Common myeloid progenitor, CD34-positive (primary cell): ENCODE results near the gene FCN1.

Experiments used
- CTCF ChIA-PET: fragments of 350-600 bp; sonication (Branson Sonifier 250); formaldehyde crosslinking; loops from one replicate; lab custom pipeline; 2021; ENCODE audit warnings: antibody characterized with exemption; lab: Charles Lee
- POLR2A ChIA-PET: fragments of 350-600 bp; sonication (Branson Sonifier 250); formaldehyde crosslinking; loops from one replicate; lab custom pipeline; 2021; ENCODE audit warnings: antibody characterized with exemption; lab: Charles Lee
- DNase-seq, 3 donors: peaks; one replicate each; pipeline versions ENCODE4 v3.0.0 to v3.0.0-alpha.2; 2013
- H3K27ac ChIP-seq, 2 experiments: 1 replicate in 1 of 2; 2 replicates in 1 of 2; pipeline ENCODE4 v1.7.0; 2013; ENCODE audit warnings: inconsistent platforms in 2 of 2, low read length in 2 of 2, mild to moderate bottlenecking in 2 of 2, low read depth in 1 of 2, moderate library complexity in 1 of 2; ENCODE audit not compliant: severe bottlenecking in 2 of 2, insufficient read depth in 1 of 2, poor library complexity in 1 of 2
- H3K27me3 ChIP-seq, 5 experiments: replicated peaks in 2 of 5; 1 replicate in 3 of 5; 2 replicates in 2 of 5; pipeline versions ENCODE4 v1.6.1 to v1.7.0; 2013; ENCODE audit warnings: low read length in 4 of 5, mild to moderate bottlenecking in 2 of 5, moderate library complexity in 2 of 5, inconsistent platforms in 1 of 5; ENCODE audit not compliant: insufficient read depth in 5 of 5, control insufficient read depth in 4 of 5
- H3K36me3 ChIP-seq, 4 experiments: 1 replicate in 2 of 4; 2 replicates in 2 of 4; pipeline versions ENCODE4 v1.6.1 to v1.7.0; 2013; ENCODE audit warnings: low read length in 3 of 4, control low read depth in 1 of 4, mild to moderate bottlenecking in 1 of 4; ENCODE audit not compliant: control insufficient read depth in 4 of 4, insufficient read depth in 4 of 4
- H3K4me1 ChIP-seq, 4 experiments: 1 replicate in 3 of 4; 2 replicates in 1 of 4; pipeline versions ENCODE4 v1.6.1 to v1.7.1; 2013; ENCODE audit warnings: low read length in 3 of 4, mild to moderate bottlenecking in 3 of 4, control low read depth in 1 of 4, inconsistent platforms in 1 of 4, moderate library complexity in 1 of 4; ENCODE audit not compliant: control insufficient read depth in 4 of 4, insufficient read depth in 4 of 4; ENCODE audit errors: control extremely low read depth in 1 of 4
- H3K4me3 ChIP-seq, 7 experiments: 1 replicate in 4 of 7; 2 replicates in 3 of 7; pipeline versions ENCODE4 v1.5.1 to v1.7.0; 2013; ENCODE audit warnings: mild to moderate bottlenecking in 7 of 7, low read length in 6 of 7, moderate library complexity in 6 of 7, inconsistent platforms in 2 of 7, low read depth in 2 of 7, control low read depth in 1 of 7; ENCODE audit not compliant: insufficient read depth in 4 of 7, control insufficient read depth in 1 of 7; ENCODE audit errors: extremely low read depth in 1 of 7
- H3K9me3 ChIP-seq, 5 experiments: 1 replicate in 4 of 5; 2 replicates in 1 of 5; pipeline versions ENCODE4 v1.6.1 to v1.7.1; 2013; ENCODE audit warnings: low read length in 4 of 5, mild to moderate bottlenecking in 2 of 5, inconsistent platforms in 1 of 5, low read depth in 1 of 5, moderate library complexity in 1 of 5; ENCODE audit not compliant: control insufficient read depth in 4 of 5, insufficient read depth in 2 of 5; ENCODE audit errors: control extremely low read depth in 1 of 5
- WGBS: methylation state at CpG from one replicate; pipeline ENCODE4 v1.1.5; 2013; ENCODE audit not compliant: insufficient coverage; 5-methylcytosine and 5-hydroxymethylcytosine counted together

Gene FCN1

GRCh38 chr9:134940236-134941208 is 22.8 kb upstream of the FCN1 start:
- no peak overlapping the region for H3K27ac ChIP-seq
- no peaks in the 10 kb centered on the region for H3K9me3 ChIP-seq
- peaks cover 0 to 18% (median 3%) of the 10 kb centered on the region in 5 experiments for H3K27me3 ChIP-seq
- no peak overlapping the region for H3K4me3 ChIP-seq
- ChIA-PET POLR2A (no interaction called here), CTCF (no interaction called here)
- peaks cover 0 to 16% (median 2%) of the 10 kb centered on the region in 4 experiments for H3K4me1 ChIP-seq
- no peak for DNase-seq
- H3K36me3 ChIP-seq: no peaks in the 10 kb centered on the region
- WGBS: 94% methylated on average over 26 of the region's 27 CpGs

GRCh38 chr9:134939836-134940235 is 22.1 kb upstream of the FCN1 start:
- H3K4me3 ChIP-seq: no peak overlapping the region
- ChIA-PET POLR2A (no interaction called here), CTCF (no interaction called here)
- no peak for DNase-seq
- peaks cover 0 to 20% (median 3%) of the 10 kb centered on the region in 5 experiments for H3K27me3 ChIP-seq
- WGBS: 93% methylated on average over 10 of the region's 11 CpGs
- H3K36me3 ChIP-seq: no peaks in the 10 kb centered on the region
- H3K4me1 ChIP-seq: peaks cover 0 to 17% (median 2%) of the 10 kb centered on the region in 4 experiments
- H3K27ac ChIP-seq: no peak overlapping the region
- H3K9me3 ChIP-seq: no peaks in the 10 kb centered on the region

- ChIA-PET POLR2A (no interaction called here), CTCF (no interaction called here)
- H3K4me1 ChIP-seq: peaks cover 0 to 21% (median 2%) of the 10 kb centered on the region in 4 experiments
- peaks cover 0 to 20% (median 3%) of the 10 kb centered on the region in 5 experiments for H3K27me3 ChIP-seq
- over 99% methylated on average over 16 of the region's 16 CpGs for WGBS
- no peaks in the 10 kb centered on the region for H3K9me3 ChIP-seq
- H3K4me3 ChIP-seq: no peak overlapping the region
- H3K36me3 ChIP-seq: no peaks in the 10 kb centered on the region
- no peak for DNase-seq
- no peak overlapping the region for H3K27ac ChIP-seq
Measured at GRCh38 chr9:134939080-134939733, 21.5 kb upstream of the FCN1 start.

GRCh38 chr9:134938346-134939079 is 20.8 kb upstream of the FCN1 start:
- Histone ChIP-seq H3K36me3 (no peaks in the 10 kb centered on the region), H3K4me1 (peaks cover 0 to 21% (median 2%) of the 10 kb centered on the region in 4 experiments), H3K27ac (no peak overlapping the region), H3K4me3 (no peak overlapping the region), H3K27me3 (peaks cover 0 to 19% (median 3%) of the 10 kb centered on the region in 5 experiments), H3K9me3 (no peaks in the 10 kb centered on the region)
- ChIA-PET POLR2A (no interaction called here), CTCF (no interaction called here)
- DNase-seq: no peak
- WGBS: over 99% methylated on average over 16 of the region's 21 CpGs

- peaks cover 0 to 13% (median 2%) of the 10 kb centered on the region in 5 experiments for H3K27me3 ChIP-seq
- POLR2A ChIA-PET: no interaction called here
- peaks cover 0 to 23% (median 2%) of the 10 kb centered on the region in 4 experiments for H3K4me1 ChIP-seq
- H3K27ac ChIP-seq: no peak overlapping the region
- DNase-seq: no peak
- no peaks in the 10 kb centered on the region for H3K9me3 ChIP-seq
- WGBS: 88% methylated on average over 8 of the region's 11 CpGs
- CTCF ChIA-PET: no interaction called here
- H3K4me3 ChIP-seq: no peak overlapping the region
- H3K36me3 ChIP-seq: no peaks in the 10 kb centered on the region
Measured at GRCh38 chr9:134937566-134938345, 20.0 kb upstream of the FCN1 start.

- CTCF ChIA-PET: no interaction called here
- peaks cover 0 to 7% (median 0%) of the 10 kb centered on the region in 5 experiments for H3K27me3 ChIP-seq
- H3K36me3 ChIP-seq: no peaks in the 10 kb centered on the region
- WGBS: 93% methylated on average over 6 of the region's 9 CpGs
- POLR2A ChIA-PET: no interaction called here
- no peaks in the 10 kb centered on the region for H3K9me3 ChIP-seq
- peaks cover 0 to 23% (median 2%) of the 10 kb centered on the region in 4 experiments for H3K4me1 ChIP-seq
- H3K4me3 ChIP-seq: no peak overlapping the region
- no peak for DNase-seq
- no peak overlapping the region for H3K27ac ChIP-seq
Measured at GRCh38 chr9:134937164-134937555, 19.4 kb upstream of the FCN1 start.
